ENCODE measurements around the gene KRTAP12-2.

KRTAP12-2 gene

GRCh38 chr21:44626262-44626661 lies 40.5 kb downstream of the KRTAP12-2 start:
- no peak overlapping the region for H3K4me3 ChIP-seq (ENCODE audit: low read length)
- TF ChIP-seq, protein P1, sequence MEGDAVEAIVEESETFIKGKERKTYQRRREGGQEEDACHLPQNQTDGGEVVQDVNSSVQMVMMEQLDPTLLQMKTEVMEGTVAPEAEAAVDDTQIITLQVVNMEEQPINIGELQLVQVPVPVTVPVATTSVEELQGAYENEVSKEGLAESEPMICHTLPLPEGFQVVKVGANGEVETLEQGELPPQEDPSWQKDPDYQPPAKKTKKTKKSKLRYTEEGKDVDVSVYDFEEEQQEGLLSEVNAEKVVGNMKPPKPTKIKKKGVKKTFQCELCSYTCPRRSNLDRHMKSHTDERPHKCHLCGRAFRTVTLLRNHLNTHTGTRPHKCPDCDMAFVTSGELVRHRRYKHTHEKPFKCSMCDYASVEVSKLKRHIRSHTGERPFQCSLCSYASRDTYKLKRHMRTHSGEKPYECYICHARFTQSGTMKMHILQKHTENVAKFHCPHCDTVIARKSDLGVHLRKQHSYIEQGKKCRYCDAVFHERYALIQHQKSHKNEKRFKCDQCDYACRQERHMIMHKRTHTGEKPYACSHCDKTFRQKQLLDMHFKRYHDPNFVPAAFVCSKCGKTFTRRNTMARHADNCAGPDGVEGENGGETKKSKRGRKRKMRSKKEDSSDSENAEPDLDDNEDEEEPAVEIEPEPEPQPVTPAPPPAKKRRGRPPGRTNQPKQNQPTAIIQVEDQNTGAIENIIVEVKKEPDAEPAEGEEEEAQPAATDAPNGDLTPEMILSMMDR (IDR thresholded peaks at IDR 0.05; ENCODE audit: insufficient read depth, low read depth, low read length, missing control alignments), result no peak
- no peak for DNase-seq (ENCODE audit: low read depth)

DNA sequence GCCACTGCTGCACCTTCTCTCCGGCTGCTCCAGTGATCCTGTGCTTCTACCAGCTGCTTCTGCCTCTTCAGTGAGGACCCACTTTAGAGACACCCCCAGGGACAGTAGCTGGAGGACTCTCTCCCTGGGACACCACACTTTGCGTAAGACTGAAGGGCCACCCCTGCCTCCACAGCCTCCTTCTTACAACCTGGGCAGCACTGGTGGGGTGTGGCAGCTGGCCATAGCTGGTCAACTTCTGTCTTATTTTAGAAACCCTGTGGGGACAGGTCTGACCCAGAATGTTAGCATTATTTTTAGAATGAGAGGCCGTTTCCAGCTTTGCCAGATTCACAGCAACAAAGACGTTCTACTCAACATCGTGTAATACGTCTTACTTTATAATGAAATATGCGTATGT lies 41.0 kb downstream of the KRTAP12-2 start:
- no peak overlapping the region for H3K4me3 ChIP-seq (ENCODE audit: low read length)
- TF ChIP-seq, protein P1 (IDR thresholded peaks at IDR 0.05; ENCODE audit: insufficient read depth, low read depth, low read length, missing control alignments), result no peak
- no peak for DNase-seq (ENCODE audit: low read depth)

GRCh38 chr21:44623575-44623974 lies 43.2 kb downstream of the KRTAP12-2 start:
- no peak for DNase-seq (ENCODE audit: low read depth)
- H3K4me3 ChIP-seq (ENCODE audit: low read length), result no peak overlapping the region
- TF ChIP-seq, protein P1 (IDR thresholded peaks at IDR 0.05; ENCODE audit: insufficient read depth, low read depth, low read length, missing control alignments), result no peak

GRCh38 chr21:44619886-44620285 lies 46.8 kb downstream of the KRTAP12-2 start:
- DNase-seq (ENCODE audit: low read depth), result no peak
- no peak overlapping the region for H3K4me3 ChIP-seq (ENCODE audit: low read length)
- TF ChIP-seq, protein P1 (IDR thresholded peaks at IDR 0.05; ENCODE audit: insufficient read depth, low read depth, low read length, missing control alignments), result no peak

GRCh38 chr21:44618909-44619308 lies 47.8 kb downstream of the KRTAP12-2 start:
- no peak for DNase-seq (ENCODE audit: low read depth)
- TF ChIP-seq, protein P1 (IDR thresholded peaks at IDR 0.05; ENCODE audit: insufficient read depth, low read depth, low read length, missing control alignments), result no peak
- no peak overlapping the region for H3K4me3 ChIP-seq (ENCODE audit: low read length)

DNA sequence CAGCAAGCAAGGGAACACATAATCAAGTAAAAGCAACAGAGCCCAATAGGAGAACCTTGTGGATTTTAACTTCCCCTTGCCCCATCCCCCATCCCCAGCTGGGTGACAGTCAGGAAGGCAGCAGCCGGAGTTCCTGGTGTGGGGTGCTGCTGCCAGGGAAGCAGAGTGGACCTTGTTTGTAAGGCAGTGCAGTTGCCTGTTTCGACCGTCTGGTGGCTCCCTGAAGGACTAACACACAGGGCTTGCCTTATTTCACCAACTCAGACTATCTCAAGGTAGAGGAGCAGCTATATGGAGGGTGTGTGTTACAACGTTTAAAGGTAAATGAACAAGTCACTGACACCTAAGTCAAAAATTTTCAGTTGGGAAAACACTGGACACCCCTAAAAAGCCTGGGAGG lies 48.2 kb downstream of the KRTAP12-2 start:
- no peak for DNase-seq (ENCODE audit: low read depth)

GRCh38 chr21:44617071-44617501 lies 49.6 kb downstream of the KRTAP12-2 start:
- no peak overlapping the region for H3K4me3 ChIP-seq (ENCODE audit: low read length)
- no peak for DNase-seq (ENCODE audit: low read depth)
- TF ChIP-seq, protein P1 (IDR thresholded peaks at IDR 0.05; ENCODE audit: insufficient read depth, low read depth, low read length, missing control alignments), result no peak

More for the DNA sequence above, 48.2 kb downstream of the KRTAP12-2 start:
- H3K4me3 ChIP-seq (ENCODE audit: low read length), result no peak overlapping the region
- TF ChIP-seq, protein P1 (IDR thresholded peaks at IDR 0.05; ENCODE audit: insufficient read depth, low read depth, low read length, missing control alignments), result no peak
